Esophagus squamous epithelium (tissue), 4 donors: Measurements from ENCODE around the gene SULT1E1.

Source experiments
- CTCF ChIP-seq, 6 experiments: fragments of 450-650 bp in 4 of 6; fragments of 200-600 bp in 2 of 6; sonication (generic) in 2 of 6; IDR thresholded peaks; one replicate each; pipeline ENCODE4 v1.5.1; 2016 to 2019; ENCODE audit warnings: antibody characterized with exemption in 6 of 6, mild to moderate bottlenecking in 4 of 6, moderate library complexity in 4 of 6
- POLR2A ChIP-seq, 4 donors: fragments of 450-650 bp; IDR thresholded peaks; one replicate each; pipeline ENCODE4 v1.6.1; 2017; ENCODE audit warnings: antibody characterized with exemption in 4 of 4, mild to moderate bottlenecking in 4 of 4, moderate library complexity in 3 of 4

GRCh38 chr4:69811166-69811565 lies 48.8 kb downstream of the SULT1E1 start:
- TF ChIP-seq CTCF (IDR thresholded peaks at IDR 0.05): no peak
- TF ChIP-seq POLR2A (IDR thresholded peaks at IDR 0.05): no peak
